Endothelial cell of umbilical vein (primary cell): ENCODE data around the gene KCNJ12. TPM values are rescaled to one million over a fixed set of nuclear protein-coding genes. Genes with fewer than 3 reads are reported as not detected.

ENCODE experiments used
- BruUV-seq: library from RNA; stranded (reverse); fragments of 400-500 nt; replicated peaks from 2 replicates; lab custom pipeline; 2021; lab: Mats Ljungman, UMichigan
- CTCF ChIA-PET: fragments of 300-600, 350-600 bp; sonication (Branson Sonifier 250); formaldehyde crosslinking; loops from one replicate; lab custom pipeline; 2021; ENCODE audit warnings: antibody characterized with exemption, inconsistent platforms; lab: Charles Lee
- POLR2A ChIA-PET: fragments of 300-600, 350-600 bp; sonication (Branson Sonifier 250); formaldehyde crosslinking; loops from one replicate; lab custom pipeline; 2021; ENCODE audit warnings: antibody characterized with exemption, inconsistent platforms; lab: Charles Lee
- DNase-seq: peaks from one replicate; pipeline ENCODE4 v3.0.0-alpha.2; 2011; ENCODE audit warnings: low read depth, low spot score
- FAIRE-seq: peaks from 2 replicates; lab custom pipeline; 2011; peaks lifted over from hg19 to GRCh38; lab: Jason Lieb, UNC
- H2AFZ ChIP-seq: 2 replicates; pipeline ENCODE4 v1.6.0; 2012; ENCODE audit warnings: low read depth, low read length, control low read depth, inconsistent platforms
- H3K27ac ChIP-seq: 2 replicates; pipeline ENCODE4 v1.5.1; 2011; ENCODE audit warnings: low read depth, mild to moderate bottlenecking, control low read depth, low read length, moderate library complexity; ENCODE audit not compliant: insufficient read depth
- H3K27me3 ChIP-seq, 2 experiments: 2 replicates each; pipeline versions ENCODE4 v1.6.0 to v1.6.1; 2011; ENCODE audit warnings: low read length in 2 of 2, mixed read lengths in 1 of 2; ENCODE audit not compliant: control insufficient read depth in 2 of 2, insufficient read depth in 2 of 2
- H3K36me3 ChIP-seq, 2 experiments: 2 replicates in 1 of 2; 3 replicates in 1 of 2; pipeline ENCODE4 v1.5.1; 2011; ENCODE audit warnings: low read length in 2 of 2, mild to moderate bottlenecking in 1 of 2, moderate library complexity in 1 of 2; ENCODE audit not compliant: control insufficient read depth in 2 of 2, insufficient read depth in 2 of 2; ENCODE audit errors: extremely low read depth in 1 of 2
- H3K4me1 ChIP-seq: 3 replicates; pipeline ENCODE4 v1.5.1; 2011; ENCODE audit warnings: mild to moderate bottlenecking, low read length; ENCODE audit not compliant: control insufficient read depth, insufficient read depth; ENCODE audit errors: extremely low read depth
- H3K4me2 ChIP-seq: 2 replicates; pipeline ENCODE4 v1.6.1; 2011; ENCODE audit warnings: low read length, control low read depth, mixed read lengths; ENCODE audit not compliant: insufficient read depth
- H3K4me3 ChIP-seq, 3 experiments: fragments of 200-600 bp in 1 of 3; sonication (generic), shearing (Covaris generic) in 1 of 3; replicated peaks in 1 of 3; 2 replicates each; pipeline ENCODE4 v1.5.1; 2011 to 2016; ENCODE audit warnings: control low read depth in 3 of 3, low read length in 3 of 3, mild to moderate bottlenecking in 2 of 3, inconsistent platforms in 1 of 3, low read depth in 1 of 3, moderate library complexity in 1 of 3; ENCODE audit not compliant: insufficient read depth in 1 of 3
- H3K79me2 ChIP-seq: 2 replicates; pipeline ENCODE4 v1.6.0; 2012; ENCODE audit warnings: low read length, inconsistent platforms; ENCODE audit not compliant: control insufficient read depth, insufficient read depth
- H3K9ac ChIP-seq: replicated peaks from 2 replicates; pipeline ENCODE3; 2011; ENCODE audit warnings: low read length, control low read depth; ENCODE audit not compliant: insufficient read depth; ENCODE audit errors: extremely low read depth
- H3K9me1 ChIP-seq: replicated peaks from 3 replicates; pipeline ENCODE4 v1.6.0; 2011; ENCODE audit warnings: mild to moderate bottlenecking, low read length; ENCODE audit not compliant: control insufficient read depth, insufficient read depth; ENCODE audit errors: extremely low read depth
- H3K9me3 ChIP-seq: replicated peaks from 2 replicates; pipeline ENCODE4 v1.5.1; 2012; ENCODE audit warnings: low read length, inconsistent platforms; ENCODE audit not compliant: control insufficient read depth, insufficient read depth
- H4K20me1 ChIP-seq: replicated peaks from 2 replicates; pipeline ENCODE3; 2011; ENCODE audit warnings: mild to moderate bottlenecking, low read length; ENCODE audit not compliant: control insufficient read depth, insufficient read depth; ENCODE audit errors: extremely low read depth
- EZH2 ChIP-seq: IDR thresholded peaks from 2 replicates; pipeline ENCODE4 v1.6.1; 2012; ENCODE audit warnings: borderline replicate concordance, low read depth, mild to moderate bottlenecking, moderate library complexity, low read length, inconsistent platforms; ENCODE audit not compliant: severe bottlenecking
- FOS ChIP-seq: IDR thresholded peaks from 2 replicates; pipeline ENCODE4 v1.6.1; 2011; ENCODE audit warnings: mild to moderate bottlenecking, low read length, moderate library complexity, borderline replicate concordance; ENCODE audit not compliant: insufficient read depth
- GATA2 ChIP-seq: IDR thresholded peaks from 2 replicates; pipeline ENCODE4 v1.7.0; 2011; ENCODE audit warnings: low read depth, mild to moderate bottlenecking, moderate library complexity, mixed read lengths, low read length; ENCODE audit not compliant: insufficient read length, insufficient read depth
- JUN ChIP-seq: IDR thresholded peaks from 2 replicates; pipeline ENCODE4 v1.6.1; 2011; ENCODE audit warnings: borderline replicate concordance, low read depth; ENCODE audit not compliant: insufficient read length, insufficient read depth
- MYC ChIP-seq: IDR thresholded peaks from one replicate; pipeline ENCODE4 v1.6.1; 2011; ENCODE audit warnings: mild to moderate bottlenecking, low read depth, low read length
- POLR2A ChIP-seq: IDR thresholded peaks from 2 replicates; pipeline ENCODE4 v1.6.1; 2012; ENCODE audit warnings: low read depth, mild to moderate bottlenecking, control low read depth, low read length
- POLR2AphosphoS5 ChIP-seq: IDR thresholded peaks from 2 replicates; pipeline ENCODE4 v1.6.1; 2012; ENCODE audit warnings: low read depth, mild to moderate bottlenecking, control low read depth, low read length, moderate library complexity; ENCODE audit not compliant: insufficient read depth
- dilution Hi-C: fragments of 300-500 bp; cut with MboI; formaldehyde crosslinking; loops from one replicate; pipeline ENCODE4 v1.15.0; 2019; ENCODE audit warnings: low sequenced_read_pairs; ENCODE audit not compliant: extremely low pct_ligation_motif_present
- intact Hi-C: fragments of 100-400 bp; cut with micrococcal nuclease; formaldehyde crosslinking; loops from one replicate; pipeline ENCODE4 v1.10.0; 2022
- polyA plus RNA-seq, 4 experiments: library from polyadenylated mRNA; depleted of rRNA in 3 of 4; stranded (reverse) in 3 of 4; unstranded in 1 of 4; fragments of >200 nt; gene quantifications; 2 replicates each; pipeline versions ENCODE4 v1.2.1 to v1.2.3, GENCODE V29; 2011 to 2012; ENCODE audit warnings: missing spikeins in 1 of 4
- total RNA-seq: library from RNA; stranded (reverse); gene quantifications from 2 replicates; pipeline ENCODE4 v1.2.3, GENCODE V29; 2021
- TF ChIP-seq, protein P1 (sequence below), 2 donors: IDR thresholded peaks; 1 replicate in 1 of 2; 2 replicates in 1 of 2; pipeline ENCODE4 v1.5.1; 2011; ENCODE audit warnings: low read length in 2 of 2, mild to moderate bottlenecking in 2 of 2, moderate library complexity in 2 of 2, control low read depth in 1 of 2, inconsistent platforms in 1 of 2, low read depth in 1 of 2; ENCODE audit not compliant: insufficient read depth in 1 of 2; ENCODE audit errors: extremely low read depth in 1 of 2
- TF ChIP-seq, protein P2 (sequence below): IDR thresholded peaks from 2 replicates; pipeline ENCODE4 v1.6.1; 2011; ENCODE audit not compliant: insufficient read depth, insufficient read length

KCNJ12 gene
- total and polyA plus RNA-seq, 2 donors (not counting 3 experiments of a cell fraction or from before 2014, with no cell fraction given) = 0.19 to 0.44 TPM

DNA sequence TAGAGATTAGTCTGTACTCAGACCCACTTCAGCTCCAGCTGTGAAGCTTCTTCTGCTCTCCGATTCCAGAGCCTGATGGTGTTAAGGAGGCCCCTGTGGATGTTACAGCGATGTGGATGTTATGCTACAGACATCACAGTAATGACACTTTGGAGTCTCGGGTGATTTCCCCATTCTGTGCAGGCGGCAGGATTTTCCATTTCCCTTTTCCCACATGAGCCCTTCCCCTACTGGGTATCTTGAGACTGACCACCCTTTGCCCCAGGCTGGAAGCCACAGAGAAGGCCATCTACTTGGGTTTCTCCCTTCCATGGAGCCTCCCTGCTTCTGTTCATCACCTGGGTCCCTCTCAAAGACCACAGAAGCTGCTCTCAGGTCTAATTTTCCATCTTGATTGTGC lies 78.3 kb downstream of the KCNJ12 start:
- DNase-seq (no peak), FAIRE-seq (no peak)
- no peaks in the 10 kb centered on the region for H3K9me1 ChIP-seq
- no peak overlapping the region for H3K4me3 ChIP-seq
- H3K79me2 ChIP-seq = no peaks in the 10 kb centered on the region
- dilution Hi-C loops (no loop called here), intact Hi-C loops (no loop called here)
- no TSS peak for BruUV-seq
- H3K36me3 ChIP-seq = no peaks in the 10 kb centered on the region
- no peaks in the 10 kb centered on the region for H4K20me1 ChIP-seq
- no peak overlapping the region for H3K4me2 ChIP-seq
- no peaks in the 10 kb centered on the region for H3K27me3 ChIP-seq
- TF ChIP-seq EZH2 (no peak), POLR2A (no peak), MYC (no peak), POLR2AphosphoS5 (no peak), JUN (no peak), GATA2 (no peak), FOS (no peak)
- TF ChIP-seq, protein P1, sequence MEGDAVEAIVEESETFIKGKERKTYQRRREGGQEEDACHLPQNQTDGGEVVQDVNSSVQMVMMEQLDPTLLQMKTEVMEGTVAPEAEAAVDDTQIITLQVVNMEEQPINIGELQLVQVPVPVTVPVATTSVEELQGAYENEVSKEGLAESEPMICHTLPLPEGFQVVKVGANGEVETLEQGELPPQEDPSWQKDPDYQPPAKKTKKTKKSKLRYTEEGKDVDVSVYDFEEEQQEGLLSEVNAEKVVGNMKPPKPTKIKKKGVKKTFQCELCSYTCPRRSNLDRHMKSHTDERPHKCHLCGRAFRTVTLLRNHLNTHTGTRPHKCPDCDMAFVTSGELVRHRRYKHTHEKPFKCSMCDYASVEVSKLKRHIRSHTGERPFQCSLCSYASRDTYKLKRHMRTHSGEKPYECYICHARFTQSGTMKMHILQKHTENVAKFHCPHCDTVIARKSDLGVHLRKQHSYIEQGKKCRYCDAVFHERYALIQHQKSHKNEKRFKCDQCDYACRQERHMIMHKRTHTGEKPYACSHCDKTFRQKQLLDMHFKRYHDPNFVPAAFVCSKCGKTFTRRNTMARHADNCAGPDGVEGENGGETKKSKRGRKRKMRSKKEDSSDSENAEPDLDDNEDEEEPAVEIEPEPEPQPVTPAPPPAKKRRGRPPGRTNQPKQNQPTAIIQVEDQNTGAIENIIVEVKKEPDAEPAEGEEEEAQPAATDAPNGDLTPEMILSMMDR (IDR thresholded peaks at IDR 0.05; ENCODE audit: extremely low read depth in 1 of 2, insufficient read depth in 1 of 2, low read depth in 1 of 2, low read length in 2 of 2) = no peak
- TF ChIP-seq, protein P2, sequence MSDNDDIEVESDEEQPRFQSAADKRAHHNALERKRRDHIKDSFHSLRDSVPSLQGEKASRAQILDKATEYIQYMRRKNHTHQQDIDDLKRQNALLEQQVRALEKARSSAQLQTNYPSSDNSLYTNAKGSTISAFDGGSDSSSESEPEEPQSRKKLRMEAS = no peak
- no peak overlapping the region for H2AFZ ChIP-seq
- no peaks in the 10 kb centered on the region for H3K9me3 ChIP-seq
- ChIA-PET POLR2A (no interaction called here), CTCF (interaction anchor here (10.9 kb wide), 1 partner anchor 59 kb away, joined by 316 read pairs; no protein-coding TSS in a partner anchor)
- H3K9ac ChIP-seq = no peak overlapping the region
- peaks cover 3% of the 10 kb centered on the region for H3K4me1 ChIP-seq
- H3K27ac ChIP-seq = no peak overlapping the region
